Activated CD8-positive, alpha-beta memory T cell treated with anti-CD3 and anti-CD28 coated beads for 36 hours (primary cell): Measurements from ENCODE around the gene LRCH1. TPM values are rescaled to one million over a fixed set of nuclear protein-coding genes. Genes with fewer than 3 reads are reported as not detected.

Experiments
- CTCF ChIA-PET: fragments of 350-600 bp; sonication (Branson Sonifier 250); formaldehyde crosslinking; loops from one replicate; lab custom pipeline; 2021; ENCODE audit warnings: antibody characterized with exemption; lab: Charles Lee
- POLR2A ChIA-PET: fragments of 350-600 bp; sonication (Branson Sonifier 250); formaldehyde crosslinking; loops from one replicate; lab custom pipeline; 2021; ENCODE audit warnings: antibody characterized with exemption; lab: Charles Lee
- total RNA-seq, 2 experiments: library from RNA; stranded (reverse); gene quantifications; one replicate each; pipeline ENCODE4 v1.2.3, GENCODE V29; 2021

LRCH1 gene
- total RNA-seq, 2 experiments from 2014 or later = 16.1 to 16.5 TPM

- CTCF ChIA-PET = no interaction called here
- POLR2A ChIA-PET = no interaction called here
Measured at GRCh38 chr13:46531953-46532352, 21.0 kb upstream of the LRCH1 start.

- POLR2A ChIA-PET = no interaction called here
- CTCF ChIA-PET = interaction anchor here (1.4 kb wide), 1 partner anchor 17 kb away, joined by 3 read pairs; no protein-coding TSS in a partner anchor
Measured at GRCh38 chr13:46535002-46535401, 18.0 kb upstream of the LRCH1 start.

- ChIA-PET CTCF (interaction anchor here (1.4 kb wide), 1 partner anchor 16 kb away, joined by 3 read pairs; no protein-coding TSS in a partner anchor), POLR2A (no interaction called here)
Measured at GRCh38 chr13:46535825-46536224, 17.1 kb upstream of the LRCH1 start.

GRCh38 chr13:46536341-46536740 is 16.6 kb upstream of the LRCH1 start:
- ChIA-PET CTCF (no interaction called here), POLR2A (no interaction called here)

GRCh38 chr13:46539231-46539630 is 13.7 kb upstream of the LRCH1 start:
- CTCF ChIA-PET = no interaction called here
- POLR2A ChIA-PET = no interaction called here

- ChIA-PET POLR2A (no interaction called here), CTCF (interaction anchor here (0.6 to 1.2 kb wide), 3 partner anchors 11 to 85 kb away, joined by 3 to 6 read pairs (median 3); no protein-coding TSS in a partner anchor)
Measured at GRCh38 chr13:46541210-46541609, 11.8 kb upstream of the LRCH1 start.

GRCh38 chr13:46542833-46543232 is 10.1 kb upstream of the LRCH1 start:
- CTCF ChIA-PET = interaction anchor here (0.6 kb wide), 1 partner anchor 188 kb away, joined by 4 read pairs; no protein-coding TSS in a partner anchor
- POLR2A ChIA-PET = no interaction called here

GRCh38 chr13:46543287-46543686 is 9.7 kb upstream of the LRCH1 start:
- ChIA-PET CTCF (interaction anchor here (0.6 kb wide), 1 partner anchor 188 kb away, joined by 4 read pairs; no protein-coding TSS in a partner anchor), POLR2A (no interaction called here)

- CTCF ChIA-PET = no interaction called here
- POLR2A ChIA-PET = no interaction called here
Measured at GRCh38 chr13:46544208-46544607, 8.8 kb upstream of the LRCH1 start.

- ChIA-PET CTCF (no interaction called here), POLR2A (no interaction called here)
Measured at GRCh38 chr13:46544811-46545210, 8.2 kb upstream of the LRCH1 start.

GRCh38 chr13:46546084-46546768 is 6.7 kb upstream of the LRCH1 start:
- CTCF ChIA-PET = no interaction called here
- POLR2A ChIA-PET = no interaction called here

GRCh38 chr13:46550822-46551221 is 2.1 kb upstream of the LRCH1 start:
- ChIA-PET CTCF (interaction anchor here (0.9 to 1.9 kb wide), 4 partner anchors 10 to 171 kb away, joined by 3 to 16 read pairs (median 4); no protein-coding TSS in a partner anchor), POLR2A (no interaction called here)

GRCh38 chr13:46551410-46552302 is 1.3 kb upstream of the LRCH1 start:
- POLR2A ChIA-PET = interaction anchor here (0.6 to 1.1 kb wide), 3 partner anchors 117 to 197 kb away, joined by 3 to 6 read pairs (median 4); no protein-coding TSS in a partner anchor
- CTCF ChIA-PET = interaction anchor here (0.6 to 1.9 kb wide), 17 partner anchors 9 to 1184 kb away, joined by 3 to 16 read pairs (median 3); no protein-coding TSS in a partner anchor

GRCh38 chr13:46552303-46552682 is 677 bp upstream of the LRCH1 start:
- CTCF ChIA-PET = interaction anchor here (0.6 to 1.9 kb wide), 16 partner anchors 8 to 1185 kb away, joined by 3 to 16 read pairs (median 4); no protein-coding TSS in a partner anchor
- POLR2A ChIA-PET = interaction anchor here (1.0 to 1.1 kb wide), 2 partner anchors 116 to 168 kb away, joined by 3 to 6 read pairs; no protein-coding TSS in a partner anchor

- ChIA-PET CTCF (no interaction called here), POLR2A (interaction anchor here (0.7 to 0.8 kb wide), 2 partner anchors 126 to 244 kb away, joined by 3 read pairs; no protein-coding TSS in a partner anchor)
Measured at GRCh38 chr13:46553521-46553885, 533 bp downstream of the LRCH1 start.

GRCh38 chr13:46553886-46554858 is 1.2 kb downstream of the LRCH1 start:
- ChIA-PET CTCF (no interaction called here), POLR2A (interaction anchor here (0.7 kb wide), 1 partner anchor 243 kb away, joined by 3 read pairs; no protein-coding TSS in a partner anchor)

GRCh38 chr13:46554951-46555350 is 2.0 kb downstream of the LRCH1 start:
- ChIA-PET CTCF (interaction anchor here (0.6 to 1.3 kb wide), 2 partner anchors 66 to 125 kb away, joined by 3 read pairs; no protein-coding TSS in a partner anchor), POLR2A (no interaction called here)

GRCh38 chr13:46555722-46556417 is 2.9 kb downstream of the LRCH1 start:
- POLR2A ChIA-PET = no interaction called here
- CTCF ChIA-PET = interaction anchor here (1.0 to 1.3 kb wide), 2 partner anchors 65 to 165 kb away, joined by 3 read pairs; no protein-coding TSS in a partner anchor
